Trophoblast cell (in vitro differentiated cells and primary cell): ENCODE results near the gene MUC4.
"Not testable (repeated sequence)": the region's sequence is repeated elsewhere in the genome, so short reads cannot be mapped to it uniquely, and the experiment has no call there.

Experiments
- DNase-seq, 2 donors: peaks; one replicate each; pipeline ENCODE4 v3.0.0-alpha.2; 2016
- H2AFZ ChIP-seq: 2 replicates; pipeline ENCODE4 v1.6.1; 2013; ENCODE audit warnings: low read length, moderate library complexity, mild to moderate bottlenecking; ENCODE audit not compliant: insufficient read depth, poor library complexity
- H2AK5ac ChIP-seq: 2 replicates; pipeline ENCODE4 v1.6.1; 2013; ENCODE audit warnings: mild to moderate bottlenecking, low read length
- H2BK120ac ChIP-seq: 2 replicates; pipeline ENCODE4 v1.6.1; 2013; ENCODE audit warnings: low read length, mild to moderate bottlenecking, moderate library complexity; ENCODE audit not compliant: insufficient read depth, poor library complexity
- H2BK12ac ChIP-seq: 2 replicates; pipeline ENCODE4 v1.6.1; 2013; ENCODE audit warnings: mild to moderate bottlenecking, low read length, moderate library complexity
- H2BK5ac ChIP-seq: 2 replicates; pipeline ENCODE4 v1.6.1; 2013; ENCODE audit warnings: low read length, low read depth, moderate library complexity, mild to moderate bottlenecking; ENCODE audit not compliant: poor library complexity
- H3K14ac ChIP-seq: 2 replicates; pipeline ENCODE4 v1.6.1; 2013; ENCODE audit warnings: mild to moderate bottlenecking, low read length
- H3K18ac ChIP-seq: 2 replicates; pipeline ENCODE4 v1.6.1; 2013; ENCODE audit warnings: mild to moderate bottlenecking, low read length
- H3K23ac ChIP-seq: 2 replicates; pipeline ENCODE4 v1.6.1; 2013; ENCODE audit warnings: low read length
- H3K27ac ChIP-seq: 2 replicates; pipeline ENCODE4 v1.5.1; 2013; ENCODE audit warnings: low read depth, mild to moderate bottlenecking, inconsistent platforms, low read length, moderate library complexity
- H3K27me3 ChIP-seq: 2 replicates; pipeline ENCODE4 v1.6.1; 2013; ENCODE audit warnings: inconsistent platforms, mild to moderate bottlenecking, low read length, moderate library complexity; ENCODE audit not compliant: insufficient read depth
- H3K36me3 ChIP-seq, 2 experiments: 1 replicate in 1 of 2; 2 replicates in 1 of 2; pipeline ENCODE4 v1.6.1; 2013; ENCODE audit warnings: low read length in 2 of 2, mild to moderate bottlenecking in 2 of 2, moderate library complexity in 1 of 2; ENCODE audit not compliant: insufficient read depth in 2 of 2, control insufficient read depth in 1 of 2
- H3K4ac ChIP-seq: 2 replicates; pipeline ENCODE4 v1.6.1; 2013; ENCODE audit warnings: low read depth, mild to moderate bottlenecking, low read length, moderate library complexity
- H3K4me1 ChIP-seq, 2 experiments: 1 replicate in 1 of 2; 2 replicates in 1 of 2; pipeline ENCODE4 v1.6.1; 2013; ENCODE audit warnings: low read length in 2 of 2, mild to moderate bottlenecking in 2 of 2, moderate library complexity in 1 of 2; ENCODE audit not compliant: insufficient read depth in 2 of 2, control insufficient read depth in 1 of 2
- H3K4me2 ChIP-seq: 2 replicates; pipeline ENCODE4 v1.6.1; 2013; ENCODE audit warnings: inconsistent platforms, mild to moderate bottlenecking, low read length, moderate library complexity
- H3K4me3 ChIP-seq: 2 replicates; pipeline ENCODE4 v1.5.1; 2013; ENCODE audit warnings: mild to moderate bottlenecking, low read depth, low read length, inconsistent platforms
- H3K79me1 ChIP-seq: one replicate; pipeline ENCODE4 v1.6.1; 2013; ENCODE audit warnings: low read length
- H3K79me2 ChIP-seq: 2 replicates; pipeline ENCODE4 v1.6.1; 2013; ENCODE audit warnings: low read length, mild to moderate bottlenecking; ENCODE audit not compliant: control insufficient read depth, insufficient read depth, poor library complexity
- H3K9ac ChIP-seq: 2 replicates; pipeline ENCODE4 v1.6.1; 2013; ENCODE audit warnings: mild to moderate bottlenecking, low read length
- H3K9me3 ChIP-seq: 2 replicates; pipeline ENCODE4 v1.6.1; 2013; ENCODE audit warnings: low read depth, mild to moderate bottlenecking, control low read depth, inconsistent platforms, low read length; ENCODE audit not compliant: insufficient read depth
- H4K12ac ChIP-seq: 2 replicates; pipeline ENCODE4 v1.6.1; 2013; ENCODE audit warnings: low read depth, mild to moderate bottlenecking, low read length, moderate library complexity
- H4K8ac ChIP-seq: 2 replicates; pipeline ENCODE4 v1.6.1; 2013; ENCODE audit warnings: low read depth, mild to moderate bottlenecking, low read length, moderate library complexity
- H4K91ac ChIP-seq: one replicate; pipeline ENCODE4 v1.6.1; 2013; ENCODE audit warnings: low read depth, mild to moderate bottlenecking, low read length, moderate library complexity
- WGBS: extraction: QIAGEN DNeasy Blood & Tissue Kit; methylation state at CpG from one replicate; pipeline ENCODE4 v1.1.7; 2013; ENCODE audit warnings: missing lambda C conversion rate; ENCODE audit not compliant: insufficient read length, insufficient coverage; ENCODE audit errors: extremely low coverage; 5-methylcytosine and 5-hydroxymethylcytosine counted together

The MUC4 gene

DNA sequence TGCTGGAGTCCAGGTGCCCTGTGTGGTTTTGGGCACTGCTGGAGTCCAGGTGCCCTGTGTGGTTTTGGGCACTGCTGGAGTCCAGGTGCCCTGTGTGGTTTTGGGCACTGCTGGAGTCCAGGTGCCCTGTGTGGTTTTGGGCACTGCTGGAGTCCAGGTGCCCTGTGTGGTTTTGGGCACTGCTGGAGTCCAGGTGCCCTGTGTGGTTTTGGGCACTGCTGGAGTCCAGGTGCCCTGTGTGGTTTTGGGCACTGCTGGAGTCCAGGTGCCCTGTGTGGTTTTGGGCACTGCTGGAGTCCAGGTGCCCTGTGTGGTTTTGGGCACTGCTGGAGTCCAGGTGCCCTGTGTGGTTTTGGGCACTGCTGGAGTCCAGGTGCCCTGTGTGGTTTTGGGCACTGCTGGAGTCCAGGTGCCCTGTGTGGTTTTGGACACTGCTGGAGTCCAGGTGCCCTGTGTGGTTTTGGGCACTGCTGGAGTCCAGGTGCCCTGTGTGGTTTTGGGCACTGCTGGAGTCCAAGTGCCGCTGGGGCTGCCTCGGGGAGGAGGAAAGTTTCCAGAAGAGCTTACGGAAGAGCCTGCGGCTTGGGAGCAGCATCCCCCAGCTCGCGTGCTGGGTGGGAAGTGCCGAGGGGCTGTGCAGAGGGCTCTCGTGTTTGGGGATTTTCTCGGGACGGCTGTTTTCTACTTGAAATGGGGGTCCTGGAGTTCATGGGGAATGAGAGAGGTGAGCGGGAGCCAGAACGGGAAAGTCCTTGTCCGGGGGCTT is 12.9 kb upstream of the MUC4 start:
- no CpG with 5 or more reads among the region's 13 CpGs for WGBS
- peak in 1 of 2 donors; percentile 18 for DNase-seq

DNA sequence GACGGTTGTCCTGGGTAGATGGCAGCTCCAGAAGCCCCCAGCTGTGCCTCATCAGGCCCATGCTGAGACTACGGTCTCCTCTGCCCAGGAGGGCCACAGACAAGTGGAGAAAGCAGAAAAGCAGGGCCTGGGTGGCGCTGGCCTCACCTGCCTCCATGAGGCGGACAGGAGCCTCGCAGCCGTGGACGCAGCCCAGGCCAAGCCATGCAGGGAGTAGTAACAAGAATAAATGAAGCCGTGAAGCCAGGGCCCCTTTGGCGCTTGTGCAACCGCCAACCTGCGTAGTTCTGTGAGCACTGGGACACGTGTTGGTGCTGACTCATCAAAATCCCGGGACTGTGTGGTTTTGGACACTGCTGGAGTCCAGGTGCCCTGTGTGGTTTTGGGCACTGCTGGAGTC is 12.3 kb upstream of the MUC4 start:
- no peak overlapping the region for H3K4me2 ChIP-seq
- H3K9ac ChIP-seq = no peak overlapping the region
- H3K23ac ChIP-seq = no peak overlapping the region
- peak; percentile 82 to 92 for DNase-seq
- no peak overlapping the region for H3K4ac ChIP-seq
- H4K91ac ChIP-seq = no peak overlapping the region
- no peak overlapping the region for H2BK120ac ChIP-seq
- H3K4me3 ChIP-seq = no peak overlapping the region
- no peak overlapping the region for H3K14ac ChIP-seq
- no peak overlapping the region for H2AK5ac ChIP-seq
- H3K79me2 ChIP-seq = no peaks in the 10 kb centered on the region
- H3K79me1 ChIP-seq = no peaks in the 10 kb centered on the region
- no peak overlapping the region for H4K12ac ChIP-seq
- no peak overlapping the region for H2BK5ac ChIP-seq
- peaks cover 2% of the 10 kb centered on the region in 2 experiments for H3K4me1 ChIP-seq
- no peak overlapping the region for H4K8ac ChIP-seq
- no peak overlapping the region for H3K27ac ChIP-seq
- H3K36me3 ChIP-seq = no peaks in the 10 kb centered on the region
- H3K9me3 ChIP-seq = no peaks in the 10 kb centered on the region
- no peaks in the 10 kb centered on the region for H3K27me3 ChIP-seq
- no peak overlapping the region for H2BK12ac ChIP-seq
- WGBS = no CpG with 5 or more reads among the region's 13 CpGs
- H3K18ac ChIP-seq = no peak overlapping the region
- H2AFZ ChIP-seq = no peak overlapping the region

More for the DNA sequence above, 12.9 kb upstream of the MUC4 start:
- H3K9me3 ChIP-seq, H3K4ac ChIP-seq, H2BK120ac ChIP-seq, H4K91ac ChIP-seq, H3K27me3 ChIP-seq, H3K9ac ChIP-seq, H3K23ac ChIP-seq, H2AFZ ChIP-seq, H3K4me2 ChIP-seq, H2BK12ac ChIP-seq, H3K79me1 ChIP-seq, H2AK5ac ChIP-seq, H3K4me1 ChIP-seq, H3K36me3 ChIP-seq, H2BK5ac ChIP-seq, H4K8ac ChIP-seq, H3K4me3 ChIP-seq, H4K12ac ChIP-seq, H3K14ac ChIP-seq, H3K79me2 ChIP-seq, H3K18ac ChIP-seq, H3K27ac ChIP-seq: not testable (repeated sequence)

DNA sequence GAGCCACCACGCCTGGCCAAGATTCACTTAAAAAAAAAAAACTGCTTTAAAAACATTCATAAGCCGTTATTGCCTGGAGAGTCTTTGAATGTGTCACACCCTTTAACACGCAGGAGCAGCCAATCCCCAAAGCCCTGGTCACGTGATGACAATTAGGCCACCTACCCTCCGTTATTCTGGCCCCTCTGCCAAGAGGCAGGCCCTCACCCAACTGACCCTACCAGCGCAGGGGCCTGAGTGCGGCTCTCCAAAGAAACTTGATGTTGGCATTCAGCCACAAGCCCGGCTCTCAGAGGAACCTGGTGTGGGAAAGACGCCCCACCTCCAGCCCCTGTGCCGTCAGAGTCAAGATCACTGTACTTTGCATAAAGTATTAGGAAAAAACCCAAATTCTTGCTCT is 11.6 kb upstream of the MUC4 start:
- Histone ChIP-seq H2AFZ (no peak overlapping the region), H4K8ac (no peak overlapping the region), H2AK5ac (no peak overlapping the region), H3K4me3 (no peak overlapping the region), H3K79me1 (no peaks in the 10 kb centered on the region), H4K91ac (no peak overlapping the region), H3K27me3 (no peaks in the 10 kb centered on the region), H3K18ac (no peak overlapping the region), H3K4me1 (peaks cover 2% of the 10 kb centered on the region in 2 experiments), H3K27ac (no peak overlapping the region), H3K4me2 (no peak overlapping the region), H3K9ac (no peak overlapping the region), H3K4ac (no peak overlapping the region), H3K36me3 (no peaks in the 10 kb centered on the region), H3K79me2 (no peaks in the 10 kb centered on the region), H2BK120ac (no peak overlapping the region), H2BK5ac (no peak overlapping the region), H2BK12ac (no peak overlapping the region), H3K14ac (no peak overlapping the region), H4K12ac (no peak overlapping the region), H3K9me3 (no peaks in the 10 kb centered on the region), H3K23ac (no peak overlapping the region)
- no CpG with 5 or more reads among the region's 10 CpGs for WGBS
- DNase-seq = peak in 1 of 2 donors; percentile 44

DNA sequence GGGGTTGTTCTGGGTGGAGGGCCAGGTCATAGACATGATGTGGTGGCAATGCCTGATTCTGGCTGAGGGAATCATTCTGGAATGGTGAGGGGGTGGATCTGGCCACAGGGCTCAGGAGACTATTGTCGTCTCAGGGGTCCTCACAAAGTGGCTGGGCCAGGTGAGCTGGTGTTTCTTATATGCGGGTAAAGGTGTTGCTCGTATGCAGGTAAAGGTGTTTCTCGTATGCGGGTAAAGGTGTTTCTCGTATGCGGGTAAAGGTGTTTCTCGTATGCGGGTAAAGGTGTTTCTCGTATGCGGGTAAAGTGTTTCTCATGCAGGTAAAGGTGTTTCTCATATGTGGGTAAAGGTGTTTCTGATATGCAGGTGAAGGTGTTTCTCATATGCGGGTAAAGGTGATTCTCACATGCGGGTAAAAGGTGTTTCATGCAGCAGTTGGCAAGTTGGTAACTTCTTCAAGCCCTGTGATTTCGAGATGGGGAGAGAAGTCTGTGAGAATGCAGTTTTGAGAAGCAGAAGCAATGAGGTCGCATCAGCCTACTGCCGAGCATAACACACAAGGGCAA is 10.5 kb upstream of the MUC4 start:
- no peak overlapping the region for H4K8ac ChIP-seq
- H3K36me3 ChIP-seq = no peaks in the 10 kb centered on the region
- H2AK5ac ChIP-seq = no peak overlapping the region

More for the DNA sequence above, 10.5 kb upstream of the MUC4 start:
- no peak overlapping the region for H3K4me2 ChIP-seq
- no peak overlapping the region for H3K14ac ChIP-seq
- H2BK12ac ChIP-seq = no peak overlapping the region
- no peak overlapping the region for H2BK5ac ChIP-seq
- no peak overlapping the region for H3K4me3 ChIP-seq
- no peak overlapping the region for H4K91ac ChIP-seq
- H3K27ac ChIP-seq = no peak overlapping the region
- peak; percentile 79 to 91 for DNase-seq
- H3K23ac ChIP-seq = no peak overlapping the region
- H3K27me3 ChIP-seq = no peaks in the 10 kb centered on the region
- H2AFZ ChIP-seq = no peak overlapping the region
- no peaks in the 10 kb centered on the region for H3K79me1 ChIP-seq
- no CpG with 5 or more reads among the region's 16 CpGs for WGBS
- no peak overlapping the region for H2BK120ac ChIP-seq
- no peak overlapping the region for H3K18ac ChIP-seq
- H3K79me2 ChIP-seq = no peaks in the 10 kb centered on the region
- no peak overlapping the region for H3K9ac ChIP-seq
- H3K9me3 ChIP-seq = no peaks in the 10 kb centered on the region
- no peak overlapping the region for H4K12ac ChIP-seq
- no peak overlapping the region for H3K4ac ChIP-seq
- peaks cover 2% of the 10 kb centered on the region in 2 experiments for H3K4me1 ChIP-seq
